Lower leg skin (tissue), 4 donors: ENCODE results near the gene AGRN. TPM values are rescaled to one million over a fixed set of nuclear protein-coding genes. Genes with fewer than 3 reads are reported as not detected.
A peak's percentile ranks its signal among the peaks of the same experiment; 100 is the strongest.
"Not testable (repeated sequence)": the region's sequence is repeated elsewhere in the genome, so short reads cannot be mapped to it uniquely, and the experiment has no call there.

Experiments used
- DNase-seq, 2 donors: peaks; one replicate each; pipeline ENCODE4 v3.0.0-alpha.2; 2019; ENCODE audit warnings: low spot score in 2 of 2
- H3K4me3 ChIP-seq: fragments of 200-600 bp; sonication (generic); 2 replicates; pipeline ENCODE4 v1.5.1; 2017; ENCODE audit warnings: mild to moderate bottlenecking, low read depth; ENCODE audit not compliant: poor library complexity, severe bottlenecking
- POLR2A ChIP-seq, 2 donors: fragments of 450-650 bp; IDR thresholded peaks; one replicate each; pipeline ENCODE4 v1.6.1; 2016 to 2017; ENCODE audit warnings: antibody characterized with exemption in 2 of 2, mild to moderate bottlenecking in 1 of 2, moderate library complexity in 1 of 2
- WGBS, 2 donors: methylation state at CpG; one replicate each; pipeline ENCODE4 v1.1.5; 2018; 5-methylcytosine and 5-hydroxymethylcytosine counted together
- intact Hi-C: fragments of 100-400 bp; cut with DNase I; formaldehyde crosslinking; loops from one replicate; pipeline ENCODE4 v1.15.0; 2023; ENCODE audit warnings: low total_unique reads
- total RNA-seq, 4 donors: library from RNA; depleted of rRNA; stranded (reverse); fragments of >200 nt; gene quantifications; one replicate each; pipeline ENCODE4 v1.1.0, GENCODE V29; 2016
- TF ChIP-seq, protein P1 (sequence below), 3 donors: fragments of 450-650 bp; IDR thresholded peaks; one replicate each; pipeline ENCODE4 v1.5.1; 2016; ENCODE audit warnings: antibody characterized with exemption in 3 of 3, mild to moderate bottlenecking in 3 of 3, moderate library complexity in 2 of 3

The AGRN gene
- total RNA-seq, 4 donors from 2014 or later: 36.9 to 55.8 (median 54.6) TPM

- H3K4me3 ChIP-seq: no peak overlapping the region
- 15 to 17% methylated on average over 14 to 39 of the region's 50 CpGs for WGBS, 2 donors
- intact Hi-C loops: loop anchor here (5.0 kb wide), 1 partner anchor 77 kb away; no protein-coding TSS in a partner anchor
- no peak for TF ChIP-seq POLR2A (IDR thresholded peaks at IDR 0.05)
- TF ChIP-seq, protein P1, sequence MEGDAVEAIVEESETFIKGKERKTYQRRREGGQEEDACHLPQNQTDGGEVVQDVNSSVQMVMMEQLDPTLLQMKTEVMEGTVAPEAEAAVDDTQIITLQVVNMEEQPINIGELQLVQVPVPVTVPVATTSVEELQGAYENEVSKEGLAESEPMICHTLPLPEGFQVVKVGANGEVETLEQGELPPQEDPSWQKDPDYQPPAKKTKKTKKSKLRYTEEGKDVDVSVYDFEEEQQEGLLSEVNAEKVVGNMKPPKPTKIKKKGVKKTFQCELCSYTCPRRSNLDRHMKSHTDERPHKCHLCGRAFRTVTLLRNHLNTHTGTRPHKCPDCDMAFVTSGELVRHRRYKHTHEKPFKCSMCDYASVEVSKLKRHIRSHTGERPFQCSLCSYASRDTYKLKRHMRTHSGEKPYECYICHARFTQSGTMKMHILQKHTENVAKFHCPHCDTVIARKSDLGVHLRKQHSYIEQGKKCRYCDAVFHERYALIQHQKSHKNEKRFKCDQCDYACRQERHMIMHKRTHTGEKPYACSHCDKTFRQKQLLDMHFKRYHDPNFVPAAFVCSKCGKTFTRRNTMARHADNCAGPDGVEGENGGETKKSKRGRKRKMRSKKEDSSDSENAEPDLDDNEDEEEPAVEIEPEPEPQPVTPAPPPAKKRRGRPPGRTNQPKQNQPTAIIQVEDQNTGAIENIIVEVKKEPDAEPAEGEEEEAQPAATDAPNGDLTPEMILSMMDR (IDR thresholded peaks at IDR 0.05): peak in 1 of 3 donors; percentile 63
- DNase-seq: no peak
Measured at GRCh38 chr1:1063945-1064831, 44.3 kb downstream of the AGRN start.

DNA sequence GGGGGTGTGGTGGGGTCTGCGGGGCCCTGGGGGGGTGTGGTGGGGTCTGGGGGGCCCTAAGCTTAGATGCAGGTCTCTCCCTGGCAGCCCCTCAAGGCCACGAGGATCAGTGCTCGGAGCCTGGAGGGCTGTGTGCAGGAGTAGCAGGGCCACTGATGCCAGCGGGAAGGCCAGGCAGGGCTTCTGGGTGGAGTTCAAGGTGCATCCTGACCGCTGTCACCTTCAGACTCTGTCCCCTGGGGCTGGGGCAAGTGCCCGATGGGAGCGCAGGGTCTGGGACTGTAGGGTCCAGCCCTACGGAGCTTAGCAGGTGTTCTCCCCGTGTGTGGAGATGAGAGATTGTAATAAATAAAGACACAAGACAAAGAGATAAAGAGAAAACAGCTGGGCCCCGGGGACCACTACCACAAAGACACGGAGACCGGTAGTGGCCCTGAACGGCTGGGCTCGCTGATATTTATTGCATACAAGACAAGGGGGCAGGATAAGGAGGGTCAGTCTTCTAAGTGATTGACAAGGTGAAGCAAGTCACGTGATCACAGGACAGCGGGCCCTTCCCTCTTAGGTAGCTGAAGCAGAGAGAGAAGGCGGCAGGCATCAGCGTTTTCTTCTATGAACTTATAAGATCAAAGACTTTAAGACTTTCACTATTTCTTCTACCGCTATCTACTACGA lies 45.5 kb downstream of the AGRN start:
- TF ChIP-seq, protein P1 (IDR thresholded peaks at IDR 0.05): no peak
- no peak for TF ChIP-seq POLR2A (IDR thresholded peaks at IDR 0.05)
- H3K4me3 ChIP-seq: no peak overlapping the region
- intact Hi-C loops: no loop called here
- DNase-seq: no peak
- 50 to 62% methylated on average over 18 to 19 of the region's 20 CpGs for WGBS, 2 donors

- intact Hi-C loops, H3K4me3 ChIP-seq, DNase-seq: not testable (repeated sequence)
- 69% methylated on average over 11 of the region's 11 CpGs for WGBS, 2 donors
Measured at GRCh38 chr1:1065940-1066304, 46.0 kb downstream of the AGRN start.

GRCh38 chr1:1066403-1067283 lies 46.7 kb downstream of the AGRN start:
- 53 to 63% methylated on average over 22 to 26 of the region's 27 CpGs for WGBS, 2 donors
- intact Hi-C loops: no loop called here
- no peak for TF ChIP-seq POLR2A (IDR thresholded peaks at IDR 0.05)
- TF ChIP-seq, protein P1 (IDR thresholded peaks at IDR 0.05): no peak
- no peak overlapping the region for H3K4me3 ChIP-seq
- no peak for DNase-seq

DNA sequence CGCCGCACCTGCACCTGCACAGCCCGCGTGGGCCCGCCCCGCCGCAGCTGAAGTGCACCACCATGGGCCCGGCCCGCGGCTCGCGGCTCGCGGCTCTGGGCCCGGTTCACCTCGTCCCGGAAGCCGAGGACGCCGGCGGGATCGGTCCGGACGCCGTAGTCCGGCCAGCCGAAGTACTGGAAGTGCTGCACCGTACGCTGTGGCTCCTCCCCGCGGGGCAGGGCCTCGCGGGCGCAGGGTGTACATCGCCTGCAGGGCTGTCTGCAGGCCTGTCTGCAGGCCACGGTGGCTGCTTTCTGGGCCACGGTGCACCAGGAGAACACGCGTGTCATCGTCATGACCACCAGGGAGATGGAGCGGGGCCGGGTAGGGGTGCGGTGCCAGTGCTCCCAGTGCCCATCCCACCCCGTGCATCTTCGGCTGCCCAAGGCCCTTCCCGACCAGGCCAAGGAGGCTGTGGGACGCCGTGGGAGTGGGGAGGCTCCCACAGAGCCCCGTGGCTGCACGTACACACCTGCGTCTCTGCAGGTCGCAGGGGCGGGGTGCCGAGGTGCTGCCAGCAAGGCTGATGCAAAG lies 47.5 kb downstream of the AGRN start:
- 67 to 82% methylated on average over 37 to 54 of the region's 54 CpGs for WGBS, 2 donors
- no peak overlapping the region for H3K4me3 ChIP-seq
- intact Hi-C loops: no loop called here
- TF ChIP-seq, protein P1 (IDR thresholded peaks at IDR 0.05): no peak
- TF ChIP-seq POLR2A (IDR thresholded peaks at IDR 0.05): no peak
- DNase-seq: no peak
